CD4-positive, alpha-beta T cell treated with Interleukin-15 for 4 hours (primary cell): ENCODE results near the gene ANXA8.

Experiments used
- DNase-seq: peaks from one replicate; pipeline ENCODE4 v3.0.0-alpha.2; 2020; ENCODE audit warnings: low spot score

ANXA8 gene

DNA sequence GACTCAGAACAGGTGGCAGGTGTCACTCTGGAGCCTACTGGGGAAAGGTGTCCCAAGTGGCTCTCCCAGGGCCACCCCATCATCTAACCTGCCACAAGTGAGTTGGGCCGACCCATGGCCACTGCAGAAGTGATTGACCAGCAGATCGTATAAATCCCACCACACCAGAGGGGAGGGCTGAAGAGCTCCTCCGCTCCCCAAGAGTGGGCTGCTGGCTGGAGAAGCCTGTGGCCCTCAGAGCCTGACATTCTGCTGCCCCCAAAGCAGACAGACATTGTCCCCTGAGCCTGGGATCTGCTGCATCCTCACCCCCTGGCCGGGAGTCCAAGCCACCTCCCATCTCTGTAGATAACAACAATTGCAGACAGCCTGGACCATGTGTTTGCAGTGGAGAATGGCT lies 36.7 kb downstream of the ANXA8 start:
- DNase-seq: no peak

DNA sequence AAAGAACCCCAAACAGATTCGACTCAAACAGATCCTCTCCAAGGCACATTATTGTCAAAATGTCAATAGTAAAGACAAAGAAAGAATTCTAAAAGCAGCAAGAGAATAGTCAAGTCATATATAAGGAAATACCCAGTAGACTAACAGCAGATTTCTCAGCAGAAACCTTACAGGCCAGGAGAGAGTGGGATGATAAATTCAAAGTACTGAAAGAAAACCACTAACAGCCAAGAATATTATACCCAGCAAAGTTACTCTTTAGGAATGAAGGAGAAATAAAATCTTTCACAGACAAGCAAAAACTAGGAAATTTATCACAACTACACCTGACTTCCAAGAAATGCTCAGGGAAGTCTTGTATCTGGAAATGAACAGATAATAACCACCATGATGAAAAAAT lies 38.2 kb downstream of the ANXA8 start:
- no peak for DNase-seq

DNA sequence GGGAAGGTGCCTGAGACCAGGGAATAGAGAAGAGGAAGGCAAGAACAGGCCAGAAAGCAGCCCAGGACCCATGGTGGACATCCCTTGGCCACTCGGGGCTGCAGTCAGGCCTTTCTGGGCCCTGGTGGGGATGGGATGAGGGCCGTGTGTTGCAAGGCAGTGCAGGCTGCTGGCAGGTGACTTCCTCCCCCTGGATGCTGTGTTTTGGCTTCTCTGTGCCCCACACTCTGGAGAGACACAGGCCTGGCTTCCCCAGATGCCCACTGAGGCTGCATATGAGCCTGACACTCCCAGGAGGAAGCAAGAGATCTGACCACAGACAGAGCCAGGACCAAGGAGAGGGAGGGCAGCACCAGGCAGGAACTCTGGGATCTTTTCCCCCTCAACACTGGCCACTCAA lies 39.9 kb downstream of the ANXA8 start:
- DNase-seq: no peak

DNA sequence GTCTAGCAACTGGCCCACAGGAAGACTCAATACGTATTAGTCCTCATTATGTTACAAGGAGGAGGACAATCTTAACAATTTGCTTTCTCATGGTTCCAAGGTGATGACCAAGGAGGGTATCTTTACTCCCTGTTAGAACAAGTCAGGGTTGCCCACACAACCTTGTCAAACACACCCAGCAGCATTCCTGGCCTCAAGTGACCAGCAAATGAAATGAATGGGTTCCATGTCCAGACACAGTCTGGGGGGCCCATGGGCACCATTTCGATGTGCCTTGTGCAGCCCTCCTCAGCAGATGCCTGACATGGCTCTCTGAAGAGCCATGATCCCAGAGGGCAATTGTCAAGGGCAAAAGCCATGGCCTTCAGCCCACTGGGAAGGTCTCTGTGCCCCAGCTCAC lies 40.8 kb downstream of the ANXA8 start:
- DNase-seq: no peak

DNA sequence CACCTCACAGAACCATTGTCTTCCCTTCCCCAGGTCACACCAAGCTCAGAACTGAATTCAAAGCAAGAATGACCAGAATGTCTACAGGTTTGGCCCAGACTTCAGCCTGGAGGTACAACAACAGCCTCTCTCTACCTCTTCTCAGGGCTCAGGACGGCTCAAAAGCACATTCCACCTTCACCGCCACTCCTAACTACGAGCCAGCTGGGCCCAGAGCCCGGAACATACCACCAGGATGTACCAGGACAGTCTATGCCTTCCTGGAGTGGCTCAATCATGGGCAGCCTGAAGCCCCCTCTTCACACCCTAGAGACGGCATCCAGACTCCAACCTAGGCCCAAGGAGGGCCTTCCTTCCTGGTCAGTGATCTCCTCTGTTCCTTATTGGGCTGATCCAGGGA lies 41.6 kb downstream of the ANXA8 start:
- no peak for DNase-seq

DNA sequence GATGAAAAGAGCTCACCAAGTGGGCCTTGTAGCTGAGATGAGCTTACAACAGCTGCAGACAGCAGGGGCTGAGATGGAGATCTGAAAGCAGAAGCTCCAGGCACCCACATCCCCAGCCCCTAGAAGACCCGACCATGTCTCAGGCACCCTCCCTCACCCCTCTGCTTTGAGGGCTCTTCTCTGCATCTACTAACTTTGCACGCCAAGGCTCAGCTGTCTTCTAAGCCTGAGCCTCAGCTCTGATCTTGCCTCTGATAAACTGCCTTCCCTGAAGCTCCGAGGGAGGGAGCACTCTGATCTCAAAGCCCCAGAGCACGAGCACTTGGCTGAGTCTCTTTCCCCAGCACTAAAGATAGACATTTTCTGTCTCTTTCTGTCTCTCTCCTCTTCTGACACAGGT lies 42.0 kb downstream of the ANXA8 start:
- no peak for DNase-seq

DNA sequence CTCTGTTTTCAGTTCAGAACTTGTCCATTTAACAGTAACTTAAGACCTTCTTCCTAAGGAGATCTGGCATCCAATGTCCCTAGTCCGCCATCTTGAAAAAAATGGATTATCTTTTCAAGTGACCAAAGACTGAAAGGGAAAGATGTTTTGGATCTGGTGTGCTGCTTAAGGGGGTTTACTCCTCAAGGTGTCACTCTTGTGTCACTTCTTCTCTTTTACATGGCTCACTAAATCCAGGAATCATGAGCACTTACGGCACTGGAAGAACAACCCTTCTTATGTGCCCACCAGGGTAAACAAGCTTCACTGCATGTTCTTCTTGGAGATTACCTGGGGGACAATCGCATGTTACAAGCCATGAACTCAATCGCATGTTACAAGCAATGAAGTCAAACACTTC lies 43.7 kb downstream of the ANXA8 start:
- DNase-seq: no peak

DNA sequence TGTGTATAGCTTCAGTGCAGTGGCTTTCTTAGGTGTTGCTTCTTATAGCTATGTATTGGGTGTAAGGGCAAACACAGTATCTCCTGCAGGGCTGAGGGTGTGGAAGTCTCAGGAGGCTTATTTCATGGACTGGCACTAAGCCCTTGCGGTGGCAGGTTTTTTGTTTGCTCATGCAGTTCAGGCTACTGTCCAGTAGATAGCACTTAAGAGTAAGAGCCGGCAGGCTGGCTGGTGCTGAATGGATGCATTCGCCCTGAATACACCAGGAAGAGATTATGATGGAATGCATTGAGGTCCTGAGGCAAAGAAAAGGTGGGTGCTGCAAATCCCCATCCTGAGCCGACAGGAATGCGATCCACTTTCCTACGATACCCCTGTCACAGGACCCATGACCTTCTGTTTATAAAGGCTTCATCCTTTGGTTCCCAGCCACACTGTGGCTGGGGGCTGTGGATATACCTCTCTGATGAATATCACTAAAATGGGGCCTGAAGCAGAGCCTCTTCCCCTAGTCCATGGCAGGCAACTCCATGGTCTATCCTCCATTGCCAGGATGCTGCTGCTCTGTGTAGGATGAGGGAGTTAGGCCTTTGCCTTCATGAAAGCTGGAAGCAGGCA lies 44.9 kb downstream of the ANXA8 start:
- no peak for DNase-seq

DNA sequence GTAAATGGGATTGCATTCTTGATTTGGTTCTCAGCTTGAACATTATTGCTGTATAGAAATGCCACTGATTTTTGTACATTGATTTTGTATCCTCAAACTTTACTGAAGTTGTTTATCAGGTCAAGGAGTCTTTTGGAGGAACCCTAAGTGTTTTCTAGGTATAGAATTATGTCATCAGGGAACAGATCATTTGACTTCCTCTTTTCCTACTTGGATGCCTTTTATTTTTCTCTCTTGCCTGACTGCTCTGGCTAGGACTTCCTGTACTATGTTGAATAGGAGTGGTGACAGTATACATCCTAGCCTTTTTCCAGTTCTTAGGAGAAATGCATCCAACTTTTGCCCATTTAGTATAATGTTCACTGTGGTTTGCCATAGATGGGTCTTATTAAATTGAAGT lies 48.8 kb downstream of the ANXA8 start:
- no peak for DNase-seq

DNA sequence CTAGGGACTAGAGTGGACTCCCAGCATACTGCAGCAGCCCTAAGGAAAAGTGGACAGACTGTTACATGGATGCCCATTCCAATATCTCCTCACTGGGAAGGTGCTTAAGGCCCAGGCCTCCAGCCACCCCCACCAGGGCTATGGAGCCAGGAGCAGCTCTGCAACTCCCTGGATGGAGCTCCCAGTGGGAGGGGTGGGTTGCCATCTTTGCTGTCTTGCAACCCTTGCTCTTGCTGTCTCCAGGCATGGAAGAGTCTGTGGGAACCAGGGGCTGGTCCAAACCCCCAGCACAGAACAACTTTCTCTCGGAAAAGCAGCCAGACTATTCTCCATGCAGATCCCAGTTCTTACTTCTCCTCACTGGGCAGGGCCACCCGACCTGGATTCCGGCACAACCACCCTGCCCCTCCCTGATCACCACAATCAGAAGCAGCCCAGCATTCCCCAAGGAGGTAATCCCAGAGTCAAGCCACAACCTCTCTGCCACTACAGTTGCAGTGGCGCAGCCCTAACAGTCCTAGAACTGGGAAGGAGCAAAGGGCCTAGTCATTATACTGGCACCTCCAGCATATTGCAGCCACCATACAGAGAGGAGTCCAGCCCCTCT lies 58.0 kb downstream of the ANXA8 start:
- no peak for DNase-seq

DNA sequence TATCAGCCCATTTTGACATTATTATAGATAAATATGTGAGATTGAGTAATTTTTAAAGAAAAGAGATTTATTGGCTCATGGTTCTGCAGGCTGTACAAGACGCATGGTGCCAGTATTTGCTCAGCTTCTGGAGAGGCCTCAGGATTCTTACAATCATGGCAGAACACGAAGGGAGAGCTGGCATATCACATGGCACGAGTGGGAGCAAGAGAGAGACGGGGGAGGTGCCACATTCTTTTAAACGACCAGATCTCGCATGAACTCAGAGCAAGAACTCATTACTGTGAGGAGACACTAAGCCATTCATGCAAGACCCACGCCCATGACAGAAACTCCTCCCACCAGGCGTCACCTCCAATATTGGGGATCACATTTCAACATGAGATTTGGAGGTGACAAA lies 59.7 kb downstream of the ANXA8 start:
- no peak for DNase-seq

DNA sequence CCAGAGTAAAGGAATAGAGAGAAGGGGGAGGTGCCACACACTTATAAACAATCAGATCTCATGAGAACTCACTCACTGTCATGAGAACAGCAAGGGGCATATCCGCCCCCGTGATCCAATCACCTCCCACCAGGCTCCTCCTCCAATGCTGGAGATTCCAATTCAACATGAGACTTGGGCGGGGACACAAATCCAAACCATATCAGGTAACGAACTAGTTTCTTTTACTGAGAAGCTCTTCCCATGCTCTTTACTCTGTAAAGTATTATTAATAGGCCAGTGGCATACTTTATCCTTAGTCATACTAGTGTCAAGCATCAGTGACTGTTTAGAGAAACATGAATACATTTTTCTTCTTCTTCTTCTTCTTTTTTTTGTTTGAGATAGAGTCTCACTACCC lies 60.4 kb downstream of the ANXA8 start:
- no peak for DNase-seq

DNA sequence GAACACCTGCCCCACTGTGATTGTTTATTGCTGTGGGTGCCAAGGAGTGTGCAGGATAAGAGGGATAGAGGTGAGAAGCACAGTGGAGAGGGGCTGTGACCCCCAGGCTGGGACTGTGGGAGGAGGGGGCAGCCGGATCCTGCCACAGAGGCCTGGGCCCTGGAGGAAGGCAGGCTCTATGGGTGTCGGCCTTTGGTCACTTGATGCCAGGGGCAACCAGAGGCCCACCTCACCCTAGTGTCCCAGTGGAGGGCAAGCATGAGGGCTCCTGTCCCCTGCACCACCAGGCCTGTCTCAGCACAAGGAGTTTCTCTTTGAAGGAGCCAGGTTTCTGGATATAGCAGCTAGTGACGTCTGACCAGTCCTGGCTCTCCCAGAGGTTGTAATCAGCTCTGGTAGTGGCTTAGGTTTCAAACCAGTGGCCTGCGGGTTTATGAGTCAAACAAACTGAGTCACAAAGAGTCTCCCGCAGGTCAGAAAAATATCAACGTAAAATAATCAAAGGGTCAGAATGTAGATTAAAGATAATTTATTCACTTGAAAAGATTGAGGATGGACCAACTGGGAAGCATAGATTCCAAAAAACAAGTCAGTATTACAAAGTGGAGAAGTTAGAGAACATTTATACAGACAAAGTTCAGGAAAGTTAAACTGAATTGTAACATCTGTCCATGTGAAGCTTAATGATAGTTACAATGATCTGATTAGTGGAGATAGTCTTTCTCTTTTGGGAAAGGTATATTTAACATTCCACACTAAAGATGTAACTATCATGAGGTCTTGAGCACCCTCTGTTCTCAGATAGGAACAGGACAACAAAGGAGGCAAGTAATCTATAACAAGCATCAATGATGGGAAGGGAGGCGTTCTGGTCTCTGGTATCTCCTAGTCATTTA lies 62.6 kb downstream of the ANXA8 start:
- DNase-seq: no peak

DNA sequence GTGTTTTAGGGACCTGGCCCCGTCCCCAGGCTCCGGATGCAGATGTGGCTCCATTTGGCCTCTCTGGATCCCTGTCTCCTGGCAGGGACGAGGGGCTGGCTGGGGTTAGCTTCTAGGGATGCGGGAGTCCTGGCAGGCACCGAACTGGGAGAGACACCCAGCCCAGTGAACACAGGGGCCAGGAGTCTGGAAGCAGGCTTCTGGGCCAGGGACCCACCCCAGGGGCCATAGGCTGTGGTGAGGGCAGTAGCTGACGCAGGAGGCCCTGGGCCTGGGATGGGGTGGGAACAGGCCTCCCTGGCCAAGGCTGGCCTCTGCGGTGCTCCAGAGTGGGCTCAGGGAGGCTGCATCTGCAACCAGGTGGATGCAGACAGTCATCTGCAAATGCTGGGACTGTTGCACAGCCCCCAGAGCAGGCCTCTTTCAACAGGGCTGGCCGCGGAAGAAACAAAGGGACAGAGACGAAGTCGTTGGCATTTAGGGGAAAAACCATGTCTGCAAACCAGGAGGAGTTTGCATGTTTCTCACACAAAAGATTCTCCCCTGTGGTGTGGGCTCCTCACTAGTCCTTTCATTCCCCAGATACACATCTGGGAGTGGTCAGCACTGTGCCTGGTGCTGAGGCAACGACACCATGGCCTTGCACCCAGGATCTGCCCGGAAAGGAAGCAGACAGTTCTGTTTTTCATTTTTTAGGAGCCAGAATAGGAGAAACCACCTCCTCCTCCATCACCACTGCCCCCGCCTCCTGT lies 63.4 kb downstream of the ANXA8 start:
- DNase-seq: no peak

DNA sequence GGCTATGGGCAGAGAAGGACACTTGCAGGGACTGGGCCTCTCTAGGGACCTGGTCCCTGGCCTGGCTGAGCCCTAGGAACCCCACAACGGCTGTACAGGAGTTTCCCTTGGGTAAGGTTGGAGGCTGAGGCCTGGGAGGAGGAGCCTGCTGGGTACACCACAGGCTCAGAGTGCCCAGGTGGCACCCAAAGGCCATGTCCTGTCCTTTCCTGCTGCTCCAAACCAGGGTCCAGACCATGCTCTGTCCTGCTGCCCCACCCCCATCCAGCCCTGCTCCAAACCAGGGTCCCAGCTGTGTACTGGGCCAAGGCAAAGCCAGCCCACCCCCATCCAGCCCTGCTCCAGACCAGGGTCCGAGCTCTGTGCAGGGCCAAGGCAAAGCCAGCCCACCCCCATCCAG lies 64.5 kb downstream of the ANXA8 start:
- DNase-seq: no peak

DNA sequence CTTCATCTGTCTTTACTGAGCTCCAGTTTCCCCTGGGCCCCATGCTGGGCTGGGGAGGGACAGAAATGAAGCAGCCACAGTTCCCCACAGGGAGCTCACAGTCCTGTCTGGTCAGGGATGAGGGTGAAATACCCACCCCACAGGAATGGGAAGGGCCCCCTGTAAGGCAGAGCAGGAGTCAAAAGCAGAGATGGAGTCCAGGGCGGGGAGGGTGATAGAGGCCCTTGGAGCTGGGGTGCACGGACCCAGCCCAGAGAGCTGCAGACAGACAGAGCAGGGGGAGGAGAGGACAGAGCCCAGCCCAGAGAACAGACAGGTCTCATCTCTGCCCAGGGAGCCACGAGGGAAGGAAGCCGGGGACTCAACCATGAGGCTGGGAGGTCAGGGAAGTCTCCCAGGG lies 64.9 kb downstream of the ANXA8 start:
- no peak for DNase-seq

DNA sequence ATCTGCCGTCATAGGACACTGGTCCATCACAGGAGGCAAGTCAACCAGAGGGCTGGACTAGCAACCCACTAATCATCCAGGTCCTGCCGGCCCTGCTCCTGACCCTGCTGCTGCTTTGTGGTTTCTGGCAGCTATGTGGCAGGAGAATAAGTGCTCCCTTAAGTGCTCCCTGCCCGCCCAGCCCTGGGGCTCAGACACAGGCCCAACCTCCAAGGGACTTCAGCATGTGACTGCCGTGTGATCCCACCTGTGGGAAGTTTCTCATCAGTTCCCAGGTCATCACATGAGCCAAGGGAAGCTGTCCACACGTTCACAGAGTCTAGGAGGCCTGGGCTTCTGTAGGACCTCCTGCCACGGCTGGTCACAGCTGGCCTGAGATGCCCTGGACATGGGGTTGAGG lies 65.6 kb downstream of the ANXA8 start:
- DNase-seq: no peak
